ENCODE measurements around the gene TRIO. TPM values are rescaled to one million over a fixed set of nuclear protein-coding genes. Genes with fewer than 3 reads are reported as not detected.

Gene TRIO
- total RNA-seq, 6 experiments from 2014 or later: 167 to 219 (median 190) TPM

GRCh38 chr5:14323466-14323865 lies 180.3 kb downstream of the TRIO start:
- H3K9me3 Mint-ChIP-seq: peaks cover 4% of the 10 kb centered on the region; the same call in 1 of the 2 replicates
- no peak for TF ChIP-seq CTCF (IDR thresholded peaks at IDR 0.05)
- H3K27ac Mint-ChIP-seq: no peak overlapping the region; the same call in 1 of the 2 replicates
- peaks cover 76% of the 10 kb centered on the region for H3K36me3 Mint-ChIP-seq (ENCODE audit: low read depth)
- H3K27me3 Mint-ChIP-seq (ENCODE audit: insufficient read depth): peaks cover 20% of the 10 kb centered on the region
- H3K4me1 Mint-ChIP-seq (ENCODE audit: low read depth): peaks cover 88% of the 10 kb centered on the region
- no peak for DNase-seq
- H3K4me3 Mint-ChIP-seq: no peak overlapping the region

- H3K27me3 Mint-ChIP-seq (ENCODE audit: insufficient read depth): peaks cover 25% of the 10 kb centered on the region
- H3K4me1 Mint-ChIP-seq (ENCODE audit: low read depth): peaks cover 78% of the 10 kb centered on the region
- TF ChIP-seq CTCF (IDR thresholded peaks at IDR 0.05): no peak
- peaks cover 65% of the 10 kb centered on the region for H3K36me3 Mint-ChIP-seq (ENCODE audit: low read depth)
- no peak overlapping the region; the same call in 1 of the 2 replicates for H3K4me3 Mint-ChIP-seq
- H3K27ac Mint-ChIP-seq: peak overlapping the region; percentile 63; the same call in 1 of the 2 replicates
- peaks cover 4% of the 10 kb centered on the region; the same call in 1 of the 2 replicates for H3K9me3 Mint-ChIP-seq
- no peak for DNase-seq
These were observed 182.2 kb downstream of the TRIO start for GRCh38 chr5:14325369-14325768.

GRCh38 chr5:14326035-14326903 lies 183.1 kb downstream of the TRIO start:
- DNase-seq: no peak
- H3K27me3 Mint-ChIP-seq (ENCODE audit: insufficient read depth): peaks cover 19% of the 10 kb centered on the region
- peaks cover 78% of the 10 kb centered on the region for H3K4me1 Mint-ChIP-seq (ENCODE audit: low read depth)
- peak; percentile 59 for TF ChIP-seq CTCF (IDR thresholded peaks at IDR 0.05)
- H3K4me3 Mint-ChIP-seq: no peak overlapping the region; the same call in 1 of the 2 replicates
- H3K9me3 Mint-ChIP-seq: peaks cover 4% of the 10 kb centered on the region; the same call in 1 of the 2 replicates
- peaks cover 64% of the 10 kb centered on the region for H3K36me3 Mint-ChIP-seq (ENCODE audit: low read depth)
- peak overlapping the region; percentile 38; the same call in 1 of the 2 replicates for H3K27ac Mint-ChIP-seq

- peaks cover 60% of the 10 kb centered on the region for H3K36me3 Mint-ChIP-seq (ENCODE audit: low read depth)
- peaks cover 4% of the 10 kb centered on the region; the same call in 1 of the 2 replicates for H3K9me3 Mint-ChIP-seq
- H3K4me3 Mint-ChIP-seq: no peak overlapping the region
- TF ChIP-seq CTCF (IDR thresholded peaks at IDR 0.05): no peak
- peaks cover 73% of the 10 kb centered on the region for H3K4me1 Mint-ChIP-seq (ENCODE audit: low read depth)
- DNase-seq: no peak
- peaks cover 12% of the 10 kb centered on the region for H3K27me3 Mint-ChIP-seq (ENCODE audit: insufficient read depth)
- no peak overlapping the region for H3K27ac Mint-ChIP-seq
These were observed 184.5 kb downstream of the TRIO start for GRCh38 chr5:14327624-14328023.

GRCh38 chr5:14328144-14328543 lies 185.0 kb downstream of the TRIO start:
- H3K4me3 Mint-ChIP-seq: no peak overlapping the region
- H3K4me1 Mint-ChIP-seq (ENCODE audit: low read depth): peaks cover 68% of the 10 kb centered on the region
- H3K27ac Mint-ChIP-seq: no peak overlapping the region
- DNase-seq: no peak
- H3K9me3 Mint-ChIP-seq: peaks cover 4% of the 10 kb centered on the region; the same call in 1 of the 2 replicates
- H3K36me3 Mint-ChIP-seq (ENCODE audit: low read depth): peaks cover 60% of the 10 kb centered on the region
- peaks cover 16% of the 10 kb centered on the region for H3K27me3 Mint-ChIP-seq (ENCODE audit: insufficient read depth)
- TF ChIP-seq CTCF (IDR thresholded peaks at IDR 0.05): no peak

Measured in HFFc6 (cell line).